HG02973 (cell line): ENCODE results near the gene DNAJC5G.

Experiments
- ATAC-seq: cut with Tn5 transposase; IDR thresholded peaks from one replicate; pipeline ENCODE4 v1.9.1; 2021; ENCODE audit warnings: moderate library complexity; ENCODE audit not compliant: unreplicated experiment

Gene DNAJC5G

GRCh38 chr2:27275211-27276150, at the start of gene DNAJC5G:
TSS of gene DNAJC5G (plus strand) at chr2:27275433. CDS start at chr2:27276729, 1,296 bp downstream.
- ATAC-seq, result no peak

GRCh38 chr2:27225526-27225925, 49.7 kb upstream of the DNAJC5G start:
- no peak for ATAC-seq

GRCh38 chr2:27227501-27227900, 47.7 kb upstream of the DNAJC5G start:
- no peak for ATAC-seq

- no peak for ATAC-seq
Measured at GRCh38 chr2:27231921-27232320, 43.3 kb upstream of the DNAJC5G start.

GRCh38 chr2:27233341-27233740, 41.9 kb upstream of the DNAJC5G start:
- ATAC-seq, result no peak

- ATAC-seq, result no peak
Measured at GRCh38 chr2:27236136-27236535, 39.1 kb upstream of the DNAJC5G start.

- ATAC-seq, result no peak
Measured at GRCh38 chr2:27236626-27237025, 38.6 kb upstream of the DNAJC5G start.

- no peak for ATAC-seq
Measured at GRCh38 chr2:27237341-27237945, 37.8 kb upstream of the DNAJC5G start.

- ATAC-seq, result no peak
Measured at GRCh38 chr2:27238976-27239375, 36.3 kb upstream of the DNAJC5G start.

GRCh38 chr2:27240406-27240805, 34.8 kb upstream of the DNAJC5G start:
- no peak for ATAC-seq

GRCh38 chr2:27241761-27242613, 33.2 kb upstream of the DNAJC5G start:
- ATAC-seq, result no peak

GRCh38 chr2:27242614-27242951, 32.6 kb upstream of the DNAJC5G start:
- no peak for ATAC-seq

- ATAC-seq, result no peak
Measured at GRCh38 chr2:27243391-27244130, 31.7 kb upstream of the DNAJC5G start.

GRCh38 chr2:27245116-27245515, 30.1 kb upstream of the DNAJC5G start:
- no peak for ATAC-seq

- no peak for ATAC-seq
Measured at GRCh38 chr2:27245626-27246025, 29.6 kb upstream of the DNAJC5G start.

GRCh38 chr2:27247893-27248292, 27.3 kb upstream of the DNAJC5G start:
- ATAC-seq, result no peak

- ATAC-seq, result no peak
Measured at GRCh38 chr2:27249159-27249890, 25.9 kb upstream of the DNAJC5G start.

GRCh38 chr2:27249891-27250651, 25.2 kb upstream of the DNAJC5G start:
- no peak for ATAC-seq

- no peak for ATAC-seq
Measured at GRCh38 chr2:27250652-27251379, 24.4 kb upstream of the DNAJC5G start.
